Kidney epithelial cell (primary cell): Measurements from ENCODE around the gene CFAP61. TPM values are rescaled to one million over a fixed set of nuclear protein-coding genes. Genes with fewer than 3 reads are reported as not detected.

Experiments used
- DNase-seq: peaks from one replicate; pipeline ENCODE4 v3.0.0-alpha.2; 2010; ENCODE audit warnings: low read depth
- H3K27me3 ChIP-seq: 2 replicates; pipeline ENCODE4 v1.6.0; 2011; ENCODE audit warnings: low read length; ENCODE audit not compliant: control insufficient read depth, insufficient read depth
- H3K36me3 ChIP-seq: 2 replicates; pipeline ENCODE4 v1.5.1; 2011; ENCODE audit warnings: low read length; ENCODE audit not compliant: control insufficient read depth, insufficient read depth
- H3K4me3 ChIP-seq: 2 replicates; pipeline ENCODE4 v1.5.1; 2011; ENCODE audit warnings: low read depth, mild to moderate bottlenecking, control low read depth, low read length
- total RNA-seq: library from RNA; depleted of rRNA; stranded (reverse); fragments of >200 nt; gene quantifications from 2 replicates; pipeline ENCODE4 v1.2.3, GENCODE V29; 2015
- TF ChIP-seq, protein P1 (sequence below): IDR thresholded peaks from 2 replicates; pipeline ENCODE4 v1.5.1; 2011; ENCODE audit warnings: mild to moderate bottlenecking, moderate library complexity, low read length, control low read depth, inconsistent platforms; ENCODE audit not compliant: insufficient read depth, poor library complexity, severe bottlenecking

CFAP61 gene
- total RNA-seq, 1 donor from 2014 or later: not detected

GRCh38 chr20:20255099-20255498 lies 202.8 kb downstream of the CFAP61 start:
- Histone ChIP-seq H3K27me3 (no peaks in the 10 kb centered on the region), H3K4me3 (no peak overlapping the region), H3K36me3 (no peaks in the 10 kb centered on the region)
- TF ChIP-seq, protein P1, sequence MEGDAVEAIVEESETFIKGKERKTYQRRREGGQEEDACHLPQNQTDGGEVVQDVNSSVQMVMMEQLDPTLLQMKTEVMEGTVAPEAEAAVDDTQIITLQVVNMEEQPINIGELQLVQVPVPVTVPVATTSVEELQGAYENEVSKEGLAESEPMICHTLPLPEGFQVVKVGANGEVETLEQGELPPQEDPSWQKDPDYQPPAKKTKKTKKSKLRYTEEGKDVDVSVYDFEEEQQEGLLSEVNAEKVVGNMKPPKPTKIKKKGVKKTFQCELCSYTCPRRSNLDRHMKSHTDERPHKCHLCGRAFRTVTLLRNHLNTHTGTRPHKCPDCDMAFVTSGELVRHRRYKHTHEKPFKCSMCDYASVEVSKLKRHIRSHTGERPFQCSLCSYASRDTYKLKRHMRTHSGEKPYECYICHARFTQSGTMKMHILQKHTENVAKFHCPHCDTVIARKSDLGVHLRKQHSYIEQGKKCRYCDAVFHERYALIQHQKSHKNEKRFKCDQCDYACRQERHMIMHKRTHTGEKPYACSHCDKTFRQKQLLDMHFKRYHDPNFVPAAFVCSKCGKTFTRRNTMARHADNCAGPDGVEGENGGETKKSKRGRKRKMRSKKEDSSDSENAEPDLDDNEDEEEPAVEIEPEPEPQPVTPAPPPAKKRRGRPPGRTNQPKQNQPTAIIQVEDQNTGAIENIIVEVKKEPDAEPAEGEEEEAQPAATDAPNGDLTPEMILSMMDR: no peak
- DNase-seq: no peak

DNA sequence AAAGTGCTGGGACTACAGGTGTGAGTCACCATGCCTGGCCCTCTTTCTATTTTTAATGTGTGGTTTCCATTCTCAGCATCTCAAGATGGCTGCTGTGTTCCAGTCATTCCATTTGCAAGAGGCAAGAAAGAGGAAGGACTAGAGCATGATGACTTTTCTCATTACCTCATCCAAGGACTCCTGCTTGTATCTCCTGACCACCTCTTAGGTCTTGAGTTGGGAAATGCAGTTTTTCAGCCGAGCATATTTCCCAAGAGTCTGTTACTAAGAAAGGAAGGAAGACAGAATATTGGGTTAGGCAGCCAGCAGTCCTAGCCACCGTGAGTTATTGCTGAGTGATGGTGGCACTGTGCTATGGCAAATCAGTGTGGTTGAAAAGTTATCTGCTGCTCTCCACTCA lies 207.2 kb downstream of the CFAP61 start:
- DNase-seq: no peak
- Histone ChIP-seq H3K4me3 (no peak overlapping the region), H3K36me3 (no peaks in the 10 kb centered on the region), H3K27me3 (no peaks in the 10 kb centered on the region)
- TF ChIP-seq, protein P1: no peak

GRCh38 chr20:20261159-20261558 lies 208.8 kb downstream of the CFAP61 start:
- Histone ChIP-seq H3K27me3 (no peaks in the 10 kb centered on the region), H3K4me3 (no peak overlapping the region), H3K36me3 (no peaks in the 10 kb centered on the region)
- DNase-seq: no peak
- TF ChIP-seq, protein P1: no peak

DNA sequence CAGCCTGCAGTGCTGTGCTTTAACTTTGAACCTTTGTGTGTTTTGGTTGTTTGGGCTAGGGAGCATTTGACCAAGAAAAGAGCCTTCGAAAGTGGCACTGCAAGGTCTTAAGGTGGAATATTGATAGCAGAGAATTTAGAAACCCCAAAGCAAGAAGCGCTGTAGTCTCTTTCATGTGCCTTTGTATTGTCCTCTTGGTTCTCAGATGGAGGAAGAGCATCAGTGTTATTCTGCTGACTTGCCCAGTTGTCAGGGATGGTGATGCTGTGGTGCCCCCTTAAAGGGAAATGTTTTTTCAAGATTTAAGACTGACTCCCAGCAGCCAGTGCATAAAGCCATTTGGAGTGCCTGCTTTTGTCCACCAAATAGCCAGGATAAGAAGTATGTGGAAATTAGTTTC lies 212.9 kb downstream of the CFAP61 start:
- Histone ChIP-seq H3K36me3 (no peaks in the 10 kb centered on the region), H3K27me3 (no peaks in the 10 kb centered on the region), H3K4me3 (no peak overlapping the region)
- TF ChIP-seq, protein P1: no peak
- no peak for DNase-seq

DNA sequence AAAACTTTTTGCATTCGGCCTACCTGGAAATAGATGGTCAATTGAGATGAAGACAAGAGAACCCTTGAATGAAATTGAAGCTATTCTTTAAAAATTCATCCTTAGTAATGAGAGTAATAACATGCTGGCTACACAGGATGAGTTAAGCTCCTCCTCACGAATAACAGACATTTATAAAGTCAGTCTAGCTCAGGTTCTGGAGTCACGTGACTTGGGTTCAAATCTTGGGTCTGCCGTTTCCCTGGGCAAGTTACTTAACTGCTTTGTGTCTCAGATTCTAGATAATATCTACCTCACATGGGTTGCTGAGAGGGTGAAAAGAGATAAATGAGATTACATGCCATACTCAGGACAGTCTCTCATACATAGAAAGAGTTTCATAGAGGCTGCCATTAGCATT lies 214.2 kb downstream of the CFAP61 start:
- no peak overlapping the region for H3K4me3 ChIP-seq
- H3K27me3 ChIP-seq: no peaks in the 10 kb centered on the region
- no peaks in the 10 kb centered on the region for H3K36me3 ChIP-seq
- TF ChIP-seq, protein P1: no peak
- DNase-seq: no peak

GRCh38 chr20:20267685-20268370 lies 215.5 kb downstream of the CFAP61 start:
- DNase-seq: no peak
- Histone ChIP-seq H3K36me3 (no peaks in the 10 kb centered on the region), H3K4me3 (no peak overlapping the region), H3K27me3 (no peaks in the 10 kb centered on the region)
- TF ChIP-seq, protein P1: no peak
